HG03432 (cell line): Measurements from ENCODE around the gene WDR18.

ENCODE experiments used
- ATAC-seq: cut with Tn5 transposase; IDR thresholded peaks from one replicate; pipeline ENCODE4 v1.9.1; 2021; ENCODE audit warnings: mild to moderate bottlenecking, moderate library complexity; ENCODE audit not compliant: unreplicated experiment

The WDR18 gene

GRCh38 chr19:964116-964520, 20.0 kb upstream of the WDR18 start:
- no peak for ATAC-seq

- no peak for ATAC-seq
These were observed 19.1 kb upstream of the WDR18 start for GRCh38 chr19:964761-965694.

- ATAC-seq, result no peak
These were observed 17.6 kb upstream of the WDR18 start for GRCh38 chr19:966485-967088.

- no peak for ATAC-seq
These were observed 13.4 kb upstream of the WDR18 start for GRCh38 chr19:970695-971094.

- no peak for ATAC-seq
These were observed 12.3 kb upstream of the WDR18 start for GRCh38 chr19:971795-972194.

GRCh38 chr19:972281-972680, 11.9 kb upstream of the WDR18 start:
- no peak for ATAC-seq

GRCh38 chr19:973726-974563, 10.2 kb upstream of the WDR18 start:
- no peak for ATAC-seq

GRCh38 chr19:974564-975257, 9.4 kb upstream of the WDR18 start:
- ATAC-seq, result no peak

GRCh38 chr19:976476-976875, 7.7 kb upstream of the WDR18 start:
- no peak for ATAC-seq

- no peak for ATAC-seq
These were observed 7.1 kb upstream of the WDR18 start for GRCh38 chr19:977058-977464.

- no peak for ATAC-seq
These were observed 4.8 kb upstream of the WDR18 start for GRCh38 chr19:979318-979741.

- no peak for ATAC-seq
These were observed 3.8 kb upstream of the WDR18 start for GRCh38 chr19:980133-980998.

GRCh38 chr19:982567-983170, 1.5 kb upstream of the WDR18 start:
- peak; percentile 59 for ATAC-seq

GRCh38 chr19:986083-986482, 1.9 kb downstream of the WDR18 start:
- no peak for ATAC-seq

GRCh38 chr19:988081-988480, 3.9 kb downstream of the WDR18 start:
- no peak for ATAC-seq

- ATAC-seq, result no peak
These were observed 4.4 kb downstream of the WDR18 start for GRCh38 chr19:988510-988909.

GRCh38 chr19:989381-990081, 5.4 kb downstream of the WDR18 start:
- ATAC-seq, result no peak

- no peak for ATAC-seq
These were observed 6.0 kb downstream of the WDR18 start for GRCh38 chr19:990119-990571.

GRCh38 chr19:990746-991145, 6.6 kb downstream of the WDR18 start:
- no peak for ATAC-seq
